GM23248 (cell line): Measurements from ENCODE around the gene TMED5. TPM values are rescaled to one million over a fixed set of nuclear protein-coding genes. Genes with fewer than 3 reads are reported as not detected.

ENCODE experiments used
- DNase-seq: peaks from one replicate; pipeline ENCODE4 v3.0.0-alpha.2; 2015
- H2AFZ ChIP-seq: fragments of 200-600 bp; sonication (generic); 2 replicates; pipeline ENCODE4 v1.6.1; 2016; ENCODE audit warnings: antibody characterized with exemption
- H3F3A ChIP-seq: fragments of 200-600 bp; sonication (generic); 2 replicates; pipeline ENCODE4 v1.6.1; 2016; ENCODE audit warnings: mild to moderate bottlenecking, antibody characterized with exemption, mixed run types; ENCODE audit not compliant: insufficient read depth
- H3K27ac ChIP-seq: fragments of 200-600 bp; sonication (generic); 2 replicates; pipeline ENCODE4 v1.5.1; 2016; ENCODE audit warnings: mild to moderate bottlenecking
- H3K27me3 ChIP-seq: fragments of 200-600 bp; sonication (generic); replicated peaks from 2 replicates; pipeline ENCODE4 v1.6.1; 2016; ENCODE audit warnings: mild to moderate bottlenecking; ENCODE audit not compliant: insufficient read depth
- H3K36me3 ChIP-seq: fragments of 200-600 bp; sonication (generic); 2 replicates; pipeline ENCODE4 v1.6.1; 2016; ENCODE audit warnings: low read depth, mild to moderate bottlenecking
- H3K4me1 ChIP-seq: fragments of 200-600 bp; sonication (generic); 2 replicates; pipeline ENCODE4 v1.6.1; 2016; ENCODE audit warnings: mild to moderate bottlenecking; ENCODE audit not compliant: insufficient read depth
- H3K4me2 ChIP-seq: fragments of 200-600 bp; sonication (generic); one replicate; pipeline ENCODE4 v1.6.1; 2016; ENCODE audit warnings: mild to moderate bottlenecking; ENCODE audit not compliant: unreplicated experiment
- H3K4me3 ChIP-seq: fragments of 200-600 bp; sonication (generic); 2 replicates; pipeline ENCODE4 v1.5.1; 2016; ENCODE audit warnings: mild to moderate bottlenecking
- H3K79me2 ChIP-seq: fragments of 200-600 bp; sonication (generic); 2 replicates; pipeline ENCODE4 v1.6.1; 2016; ENCODE audit warnings: mild to moderate bottlenecking; ENCODE audit not compliant: insufficient read depth
- H3K9ac ChIP-seq: fragments of 200-600 bp; sonication (generic); 2 replicates; pipeline ENCODE4 v1.6.1; 2016; ENCODE audit warnings: mild to moderate bottlenecking
- H3K9me2 ChIP-seq: fragments of 200-600 bp; sonication (generic); 2 replicates; pipeline ENCODE4 v1.6.1; 2016; ENCODE audit warnings: mixed run types, mild to moderate bottlenecking, moderate library complexity; ENCODE audit not compliant: insufficient read depth
- H3K9me3 ChIP-seq: fragments of 200-600 bp; sonication (generic); one replicate; pipeline ENCODE4 v1.6.1; 2017; ENCODE audit warnings: low read depth
- H4K20me1 ChIP-seq: fragments of 200-600 bp; sonication (generic); 2 replicates; pipeline ENCODE4 v1.6.0; 2016; ENCODE audit not compliant: insufficient read depth
- EZH2 ChIP-seq: fragments of 200-600 bp; sonication (generic); IDR thresholded peaks from 2 replicates; pipeline ENCODE4 v1.6.1; 2018; ENCODE audit warnings: antibody characterized with exemption, mild to moderate bottlenecking; ENCODE audit not compliant: insufficient read depth, poor library complexity, severe bottlenecking
- EZH2phosphoT487 ChIP-seq: fragments of 200-600 bp; sonication (generic); IDR thresholded peaks from 2 replicates; pipeline ENCODE4 v1.6.1; 2018; ENCODE audit warnings: antibody characterized with exemption, moderate library complexity, mild to moderate bottlenecking, low read depth; ENCODE audit not compliant: insufficient read depth
- WGBS, 2 experiments: methylation state at CpG; one replicate each; pipeline ENCODE4 v1.1.6; 2015 to 2017; ENCODE audit warnings: low lambda C conversion rate in 2 of 2, low coverage in 1 of 2; ENCODE audit errors: missing lambda C conversion rate in 2 of 2; 5-methylcytosine and 5-hydroxymethylcytosine counted together
- in situ Hi-C: fragments of 300-500 bp; cut with MboI; formaldehyde crosslinking; loops from 2 replicates; pipeline ENCODE4 v1.15.0; 2020
- polyA plus RNA-seq: library from polyadenylated mRNA; unstranded; fragments of >200 nt; fragmentation: Nextera tagmentation; extraction: Ambion mirVana; gene quantifications from 2 replicates; pipeline ENCODE4 v1.2.1, GENCODE V29; 2016
- total RNA-seq: library from RNA; depleted of rRNA; stranded (reverse); fragments of >200 nt; shearing (Covaris generic); gene quantifications from 2 replicates; pipeline ENCODE4 v1.2.3, GENCODE V29; 2014

TMED5 gene
- total and polyA plus RNA-seq, 2 experiments from 2014 or later = 39.0 to 49.2 TPM

- Histone ChIP-seq H2AFZ (no peak overlapping the region), H3K36me3 (peaks cover 22% of the 10 kb centered on the region), H3K9me2 (no peaks in the 10 kb centered on the region), H3K4me3 (no peak overlapping the region), H3K4me2 (no peak overlapping the region), H3K4me1 (peaks cover 16% of the 10 kb centered on the region), H3F3A (0 out of 2 replicates have a peak, but pooled peaks cover 3% of the 10 kb centered on the region), H3K9ac (no peak overlapping the region), H3K27me3 (no peaks in the 10 kb centered on the region), H4K20me1 (no peaks in the 10 kb centered on the region), H3K79me2 (peaks cover 72% of the 10 kb centered on the region), H3K27ac (no peak overlapping the region), H3K9me3 (no peaks in the 10 kb centered on the region)
- in situ Hi-C loops = no loop called here
- DNase-seq = peak; percentile 26
- no peak for TF ChIP-seq EZH2phosphoT487
- TF ChIP-seq EZH2 = no peak
- 97 to 98% methylated on average over 2 of the region's 2 CpGs for WGBS, 2 experiments
Measured at GRCh38 chr1:93114391-93114790, 65.8 kb downstream of the TMED5 start.

GRCh38 chr1:93113127-93113526 lies 67.1 kb downstream of the TMED5 start:
- peaks cover 85% of the 10 kb centered on the region for H3K79me2 ChIP-seq
- 94 to 97% methylated on average over 3 of the region's 3 CpGs for WGBS, 2 experiments
- peaks cover 10% of the 10 kb centered on the region for H3K36me3 ChIP-seq
- TF ChIP-seq EZH2 = no peak
- no peak for TF ChIP-seq EZH2phosphoT487
- in situ Hi-C loops = no loop called here
- H2AFZ ChIP-seq = no peak overlapping the region
- no peaks in the 10 kb centered on the region for H3K9me3 ChIP-seq
- peaks cover 16% of the 10 kb centered on the region for H3K4me1 ChIP-seq
- no peaks in the 10 kb centered on the region for H3K27me3 ChIP-seq
- H3K4me3 ChIP-seq = no peak overlapping the region
- H3K27ac ChIP-seq = no peak overlapping the region
- H3F3A ChIP-seq = 0 out of 2 replicates have a peak, but pooled peaks cover 3% of the 10 kb centered on the region
- H4K20me1 ChIP-seq = no peaks in the 10 kb centered on the region
- DNase-seq = no peak
- H3K9me2 ChIP-seq = no peaks in the 10 kb centered on the region
- H3K4me2 ChIP-seq = no peak overlapping the region
- no peak overlapping the region for H3K9ac ChIP-seq

GRCh38 chr1:93111561-93111960 lies 68.7 kb downstream of the TMED5 start:
- H3K9me3 ChIP-seq = no peaks in the 10 kb centered on the region
- DNase-seq = peak; percentile 28
- no peaks in the 10 kb centered on the region for H4K20me1 ChIP-seq
- H3K4me3 ChIP-seq = no peak overlapping the region
- no peak for TF ChIP-seq EZH2
- TF ChIP-seq EZH2phosphoT487 = no peak
- peaks cover 90% of the 10 kb centered on the region for H3K79me2 ChIP-seq
- H3F3A ChIP-seq = 0 out of 2 replicates have a peak, but pooled peaks cover 3% of the 10 kb centered on the region
- in situ Hi-C loops = no loop called here
- no peaks in the 10 kb centered on the region for H3K27me3 ChIP-seq
- no peak overlapping the region for H3K27ac ChIP-seq
- H2AFZ ChIP-seq = no peak overlapping the region
- peak overlapping the region; percentile 34 for H3K4me2 ChIP-seq
- H3K9ac ChIP-seq = no peak overlapping the region
- no peaks in the 10 kb centered on the region for H3K9me2 ChIP-seq
- peaks cover under 1% of the 10 kb centered on the region; the same call in 1 of the 2 replicates for H3K36me3 ChIP-seq
- peaks cover 16% of the 10 kb centered on the region for H3K4me1 ChIP-seq

GRCh38 chr1:93111065-93111464 lies 69.1 kb downstream of the TMED5 start:
- no peak overlapping the region for H3K4me3 ChIP-seq
- no peaks in the 10 kb centered on the region for H3K9me3 ChIP-seq
- in situ Hi-C loops = no loop called here
- no peak for DNase-seq
- H3K36me3 ChIP-seq = no peaks in the 10 kb centered on the region; the same call in 1 of the 2 replicates
- H3K4me2 ChIP-seq = peak overlapping the region; percentile 34
- H3K9ac ChIP-seq = no peak overlapping the region
- H3K79me2 ChIP-seq = peaks cover 94% of the 10 kb centered on the region
- WGBS, 2 experiments = 95 to 96% methylated on average over 1 of the region's 1 CpG
- no peak overlapping the region for H2AFZ ChIP-seq
- H3K4me1 ChIP-seq = peaks cover 16% of the 10 kb centered on the region
- H3K27ac ChIP-seq = no peak overlapping the region
- H3F3A ChIP-seq = 0 out of 2 replicates have a peak, but pooled peaks cover 3% of the 10 kb centered on the region
- no peaks in the 10 kb centered on the region for H4K20me1 ChIP-seq
- no peaks in the 10 kb centered on the region for H3K9me2 ChIP-seq
- TF ChIP-seq EZH2 (no peak), EZH2phosphoT487 (no peak)
- no peaks in the 10 kb centered on the region for H3K27me3 ChIP-seq

GRCh38 chr1:93109578-93109977 lies 70.6 kb downstream of the TMED5 start:
- Histone ChIP-seq H4K20me1 (no peaks in the 10 kb centered on the region), H3K4me1 (peaks cover 16% of the 10 kb centered on the region), H3K9ac (no peak overlapping the region), H3F3A (0 out of 2 replicates have a peak, but pooled peaks cover 3% of the 10 kb centered on the region), H3K9me2 (no peaks in the 10 kb centered on the region), H2AFZ (no peak overlapping the region), H3K9me3 (no peaks in the 10 kb centered on the region), H3K4me3 (no peak overlapping the region), H3K27ac (no peak overlapping the region), H3K36me3 (no peaks in the 10 kb centered on the region), H3K27me3 (no peaks in the 10 kb centered on the region), H3K79me2 (peaks cover 100% of the 10 kb centered on the region), H3K4me2 (no peak overlapping the region)
- DNase-seq = no peak
- 94 to 95% methylated on average over 2 of the region's 2 CpGs for WGBS, 2 experiments
- TF ChIP-seq EZH2phosphoT487 = no peak
- in situ Hi-C loops = no loop called here
